ENCODE data around the gene RDH5.
"Not testable (repeated sequence)": the region's sequence is repeated elsewhere in the genome, so short reads cannot be mapped to it uniquely, and the experiment has no call there.

RDH5 gene

DNA sequence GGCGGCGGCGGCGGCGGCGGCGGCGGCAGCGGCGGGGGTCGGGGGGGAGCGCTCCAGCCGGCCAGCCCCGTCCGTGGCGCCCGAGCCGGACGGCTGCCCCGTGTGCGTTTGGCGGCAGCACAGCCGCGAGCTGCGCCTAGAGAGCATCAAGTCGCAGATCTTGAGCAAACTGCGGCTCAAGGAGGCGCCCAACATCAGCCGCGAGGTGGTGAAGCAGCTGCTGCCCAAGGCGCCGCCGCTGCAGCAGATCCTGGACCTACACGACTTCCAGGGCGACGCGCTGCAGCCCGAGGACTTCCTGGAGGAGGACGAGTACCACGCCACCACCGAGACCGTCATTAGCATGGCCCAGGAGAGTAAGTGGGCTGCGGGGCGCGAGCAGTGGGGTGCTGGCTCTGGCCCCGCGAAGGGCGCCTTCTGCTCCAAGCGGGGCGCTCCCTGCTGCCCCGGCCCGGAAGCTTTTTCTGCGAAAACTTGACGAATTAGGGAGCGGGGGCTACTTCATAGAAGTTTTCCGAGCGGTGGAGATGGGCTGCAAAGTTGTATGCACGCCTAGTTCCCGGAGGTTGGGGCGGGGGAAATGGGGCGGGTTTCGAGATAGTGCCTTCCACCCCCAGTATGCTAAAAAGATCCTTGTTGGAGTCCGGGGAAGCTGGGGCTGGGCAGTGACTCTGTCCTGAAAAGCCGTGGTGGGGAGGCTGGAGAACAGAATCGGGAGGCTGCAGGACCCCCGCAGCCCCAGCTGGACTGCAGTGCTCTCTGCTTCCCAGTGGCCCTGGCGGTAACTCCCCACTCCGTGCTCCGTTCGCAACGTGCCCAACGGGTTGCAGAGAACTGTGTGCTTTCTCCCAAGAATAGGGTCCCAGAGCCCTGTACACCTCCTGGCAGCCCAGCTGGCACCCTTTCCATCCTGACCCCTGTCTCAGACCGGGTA, 23.5 kb downstream of the RDH5 start:
- H3K27me3 ChIP-seq (ENCODE audit: insufficient read depth, low read length) = no peaks in the 10 kb centered on the region
- peak overlapping the region; percentile 64 for H3K4me3 ChIP-seq (ENCODE audit: low read length)
- no peak overlapping the region for H2AFZ ChIP-seq (ENCODE audit: low read depth, low read length)
- H3K4me1 ChIP-seq (ENCODE audit: insufficient read depth, low read length) = peaks cover 37% of the 10 kb centered on the region
- H3K9me3 ChIP-seq (ENCODE audit: low read length) = no peaks in the 10 kb centered on the region
- peaks cover 13% of the 10 kb centered on the region for H3K36me3 ChIP-seq (ENCODE audit: insufficient read depth, low read length)

DNA sequence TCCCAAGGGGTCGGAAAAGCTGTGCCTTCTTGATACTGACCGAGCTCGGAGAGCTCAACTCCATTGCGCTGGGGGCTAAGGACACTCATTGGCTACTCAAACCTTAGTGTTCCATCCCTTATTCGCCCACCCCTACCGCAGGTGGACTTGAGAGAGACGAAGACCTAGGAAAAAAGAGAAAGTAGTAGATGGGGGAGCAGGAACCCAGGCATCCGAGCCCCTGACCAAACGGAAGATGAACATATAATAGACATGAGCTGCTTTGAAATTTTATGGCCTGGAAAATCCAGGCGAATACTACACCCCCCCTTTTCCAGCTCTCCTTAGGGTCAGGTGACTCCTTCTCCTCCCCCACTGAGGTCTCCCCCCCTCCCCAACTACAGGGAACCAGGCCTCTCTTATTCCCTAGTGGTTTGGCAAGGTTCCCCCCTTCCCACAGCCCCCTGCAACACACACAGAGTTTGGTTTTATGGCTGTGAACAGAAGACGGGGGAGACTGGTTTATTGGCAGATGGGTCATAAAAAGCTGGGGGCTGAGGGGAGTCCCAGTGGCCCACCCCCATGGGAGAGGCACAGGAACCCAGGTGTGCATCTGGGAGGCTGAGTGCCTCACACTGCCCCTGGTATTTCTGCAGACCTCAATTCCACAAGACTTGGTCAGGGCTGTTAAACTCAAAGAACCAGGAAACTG, 24.3 kb downstream of the RDH5 start:
- H3K4me3 ChIP-seq (ENCODE audit: low read length) = peak overlapping the region; percentile 64
- H3K9me3 ChIP-seq (ENCODE audit: low read length) = no peaks in the 10 kb centered on the region
- H2AFZ ChIP-seq (ENCODE audit: low read depth, low read length) = no peak overlapping the region
- H3K4me1 ChIP-seq (ENCODE audit: insufficient read depth, low read length) = peaks cover 36% of the 10 kb centered on the region
- no peaks in the 10 kb centered on the region for H3K27me3 ChIP-seq (ENCODE audit: insufficient read depth, low read length)
- peaks cover 21% of the 10 kb centered on the region for H3K36me3 ChIP-seq (ENCODE audit: insufficient read depth, low read length)

DNA sequence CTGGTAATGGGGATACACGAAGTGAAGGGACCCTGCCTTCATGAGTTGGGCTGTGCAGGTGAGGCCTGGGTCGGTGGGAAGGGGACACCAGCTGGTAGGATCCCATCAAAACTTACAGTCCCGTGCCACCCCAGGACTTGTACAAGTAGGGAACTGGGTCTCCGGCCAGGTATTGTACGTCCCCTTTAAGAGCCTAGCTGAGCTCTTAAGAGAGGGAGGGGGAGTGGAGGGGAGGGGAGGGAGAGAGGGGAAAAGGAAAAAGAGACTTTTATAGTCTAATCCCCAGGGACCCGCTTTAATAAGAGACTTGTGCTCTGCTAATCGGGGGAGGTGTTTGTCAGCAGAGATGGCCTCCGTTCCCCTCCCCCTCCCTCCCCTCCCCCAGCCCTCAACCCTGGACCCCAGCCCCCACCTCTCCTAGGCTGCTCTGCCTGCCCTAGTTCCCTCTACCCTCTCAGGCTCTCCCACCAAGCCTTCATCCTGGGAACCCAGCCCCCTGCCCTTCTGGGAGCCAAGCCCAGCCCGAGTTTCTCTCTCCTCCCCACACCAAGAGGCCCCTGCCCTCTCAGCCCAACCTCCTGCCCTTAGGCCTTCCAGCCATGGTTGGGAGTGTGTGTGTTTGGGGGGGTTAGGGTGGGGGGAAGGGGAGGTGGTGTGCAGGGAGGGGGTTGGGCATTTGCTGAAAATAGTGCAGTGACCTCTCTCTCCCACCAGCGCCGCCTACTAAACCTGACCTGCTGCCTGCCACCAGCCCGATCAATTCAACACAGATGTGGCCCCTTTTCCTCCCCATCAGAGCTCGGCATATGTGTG, 25.4 kb downstream of the RDH5 start:
- Histone ChIP-seq H3K36me3 (ENCODE audit: insufficient read depth, low read length) (peaks cover 30% of the 10 kb centered on the region), H3K27me3 (ENCODE audit: insufficient read depth, low read length) (no peaks in the 10 kb centered on the region), H3K4me3 (ENCODE audit: low read length) (peak overlapping the region; percentile 64), H2AFZ (ENCODE audit: low read depth, low read length) (no peak overlapping the region), H3K4me1 (ENCODE audit: insufficient read depth, low read length) (peaks cover 37% of the 10 kb centered on the region), H3K9me3 (ENCODE audit: low read length) (no peaks in the 10 kb centered on the region)

DNA sequence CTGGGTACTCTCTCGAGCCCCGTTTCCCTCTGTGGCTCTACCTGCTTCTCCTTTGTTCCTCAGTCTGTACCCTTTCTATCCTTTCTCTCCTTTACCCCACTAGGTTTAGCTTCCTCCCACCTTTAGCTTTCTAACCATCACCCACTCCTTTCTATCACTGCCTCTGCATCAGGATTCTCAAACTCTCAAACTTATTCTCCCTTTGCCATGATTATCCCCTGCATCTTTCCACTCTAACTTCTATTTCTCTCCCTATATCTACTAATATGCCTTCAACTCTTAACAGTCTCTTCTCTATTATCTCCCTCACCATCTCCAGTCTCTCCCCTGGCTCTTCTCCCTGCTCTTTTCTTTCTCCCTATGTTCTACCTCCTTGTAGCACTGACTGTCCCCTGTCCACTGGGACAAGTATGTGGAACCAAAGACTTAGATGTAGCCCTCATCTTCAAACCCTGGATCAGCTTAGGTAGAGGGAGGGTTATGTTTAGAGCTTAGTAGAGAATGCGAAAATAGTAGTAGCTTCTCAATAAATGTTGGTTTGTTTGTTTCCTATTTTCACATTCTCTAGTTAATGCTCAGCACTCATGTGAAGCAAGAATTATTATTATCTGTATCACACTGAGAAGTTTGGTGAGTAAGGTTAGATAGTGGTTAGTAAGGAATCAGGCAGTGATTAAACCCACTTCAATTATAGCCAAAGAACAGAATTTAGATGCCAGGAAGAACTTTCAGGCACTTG, 26.1 kb downstream of the RDH5 start:
- Histone ChIP-seq H3K36me3 (ENCODE audit: insufficient read depth, low read length) (peaks cover 38% of the 10 kb centered on the region), H3K9me3 (ENCODE audit: low read length) (no peaks in the 10 kb centered on the region), H3K4me3 (ENCODE audit: low read length) (peak overlapping the region; percentile 64), H3K27me3 (ENCODE audit: insufficient read depth, low read length) (no peaks in the 10 kb centered on the region), H2AFZ (ENCODE audit: low read depth, low read length) (no peak overlapping the region), H3K4me1 (ENCODE audit: insufficient read depth, low read length) (peaks cover 38% of the 10 kb centered on the region)

DNA sequence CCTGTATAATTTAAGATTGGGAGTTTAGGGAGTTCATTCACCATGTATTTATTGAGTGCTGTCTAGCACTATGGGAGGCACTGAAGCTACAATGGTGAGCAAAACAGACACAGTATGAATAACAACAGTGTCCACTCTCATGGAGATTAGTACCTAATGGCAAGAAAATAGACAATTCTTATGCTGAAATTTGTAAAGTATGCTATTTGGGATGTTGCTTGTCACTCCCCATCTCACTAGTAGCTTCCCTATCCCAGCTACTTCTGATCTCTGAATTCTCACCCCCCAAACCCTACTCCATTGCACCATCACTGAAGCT, 26.7 kb downstream of the RDH5 start:
- no peaks in the 10 kb centered on the region for H3K27me3 ChIP-seq (ENCODE audit: insufficient read depth, low read length)
- H2AFZ ChIP-seq (ENCODE audit: low read depth, low read length) = no peak overlapping the region
- H3K4me3 ChIP-seq (ENCODE audit: low read length) = no peak overlapping the region
- H3K9me3 ChIP-seq (ENCODE audit: low read length) = no peaks in the 10 kb centered on the region
- peaks cover 43% of the 10 kb centered on the region for H3K36me3 ChIP-seq (ENCODE audit: insufficient read depth, low read length)
- peaks cover 36% of the 10 kb centered on the region for H3K4me1 ChIP-seq (ENCODE audit: insufficient read depth, low read length)

DNA sequence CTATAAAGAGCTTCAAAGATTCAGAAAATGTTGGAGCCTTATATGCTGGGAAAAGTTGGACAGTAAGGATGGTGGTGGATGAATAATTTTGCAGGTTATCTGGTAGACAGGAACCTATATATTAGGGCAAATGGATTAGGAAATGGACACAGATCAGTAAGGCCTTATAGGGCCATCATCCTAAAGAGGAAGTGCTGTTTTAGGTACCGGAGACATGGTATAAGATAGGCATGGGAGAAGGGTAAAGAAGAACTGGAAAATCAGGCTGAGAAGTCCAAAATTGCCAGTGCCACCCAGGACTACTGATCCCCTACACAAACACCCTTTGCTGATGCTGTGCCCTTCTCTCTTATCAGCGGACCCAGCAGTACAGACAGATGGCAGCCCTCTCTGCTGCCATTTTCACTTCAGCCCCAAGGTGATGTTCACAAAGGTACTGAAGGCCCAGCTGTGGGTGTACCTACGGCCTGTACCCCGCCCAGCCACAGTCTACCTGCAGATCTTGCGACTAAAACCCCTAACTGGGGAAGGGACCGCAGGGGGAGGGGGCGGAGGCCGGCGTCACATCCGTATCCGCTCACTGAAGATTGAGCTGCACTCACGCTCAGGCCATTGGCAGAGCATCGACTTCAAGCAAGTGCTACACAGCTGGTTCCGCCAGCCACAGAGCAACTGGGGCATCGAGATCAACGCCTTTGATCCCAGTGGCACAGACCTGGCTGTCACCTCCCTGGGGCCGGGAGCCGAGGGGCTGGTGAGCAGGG, 28.2 kb downstream of the RDH5 start:
- Histone ChIP-seq H3K4me1 (ENCODE audit: insufficient read depth, low read length) (peaks cover 29% of the 10 kb centered on the region), H2AFZ (ENCODE audit: low read depth, low read length) (no peak overlapping the region), H3K4me3 (ENCODE audit: low read length) (no peak overlapping the region), H3K27me3 (ENCODE audit: insufficient read depth, low read length) (no peaks in the 10 kb centered on the region), H3K9me3 (ENCODE audit: low read length) (no peaks in the 10 kb centered on the region), H3K36me3 (ENCODE audit: insufficient read depth, low read length) (peaks cover 57% of the 10 kb centered on the region)

DNA sequence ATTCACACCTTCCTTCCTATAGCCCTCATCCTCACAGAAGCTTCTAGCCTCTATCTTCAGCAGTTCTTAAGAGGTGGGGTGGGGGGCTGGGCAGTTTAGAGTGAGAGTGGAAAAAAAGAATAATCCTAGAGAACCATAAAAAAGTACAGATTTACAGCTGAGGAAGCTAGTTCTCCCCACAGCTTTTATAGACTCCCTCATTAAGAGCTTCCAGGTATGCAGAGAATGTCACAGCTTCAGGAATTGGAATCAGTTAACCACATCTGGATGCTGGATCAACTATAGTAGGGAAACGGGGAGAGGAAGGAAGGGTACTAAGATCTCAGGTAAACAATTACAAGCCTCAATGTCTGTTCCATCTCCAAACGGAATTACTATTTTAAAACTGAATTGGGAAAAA, 35.1 kb downstream of the RDH5 start:
- peaks cover 3% of the 10 kb centered on the region for H3K4me1 ChIP-seq (ENCODE audit: insufficient read depth, low read length)
- peaks cover 91% of the 10 kb centered on the region for H3K36me3 ChIP-seq (ENCODE audit: insufficient read depth, low read length)
- no peaks in the 10 kb centered on the region for H3K27me3 ChIP-seq (ENCODE audit: insufficient read depth, low read length)

DNA sequence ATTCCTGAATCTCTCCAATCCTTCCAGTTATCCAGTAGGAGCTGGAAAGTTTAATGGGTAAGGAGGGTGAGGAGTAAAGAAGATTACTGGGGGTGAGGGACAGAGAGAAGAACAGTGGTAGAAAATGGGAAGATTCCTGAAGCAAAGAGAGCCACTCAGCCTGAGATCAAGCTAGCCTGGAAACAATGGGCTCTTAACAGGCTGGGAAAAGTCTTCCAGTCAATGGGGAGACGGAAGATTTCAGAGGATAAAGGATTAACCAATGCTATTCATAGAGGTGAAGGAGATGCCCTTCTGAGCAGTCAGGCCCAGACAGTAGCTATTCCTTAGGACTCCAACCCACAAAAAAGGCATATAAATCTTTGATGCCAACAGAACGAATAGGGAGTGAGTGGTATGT, 37.5 kb downstream of the RDH5 start:
- Histone ChIP-seq H3K4me3 (ENCODE audit: low read length) (no peak overlapping the region), H3K9me3 (ENCODE audit: low read length) (peaks cover 5% of the 10 kb centered on the region), H3K4me1 (ENCODE audit: insufficient read depth, low read length) (no peaks in the 10 kb centered on the region), H3K27me3 (ENCODE audit: insufficient read depth, low read length) (no peaks in the 10 kb centered on the region), H2AFZ (ENCODE audit: low read depth, low read length) (no peak overlapping the region), H3K36me3 (ENCODE audit: insufficient read depth, low read length) (peaks cover 83% of the 10 kb centered on the region)

More for the DNA sequence above, 35.1 kb downstream of the RDH5 start:
- no peak overlapping the region for H2AFZ ChIP-seq (ENCODE audit: low read depth, low read length)
- peaks cover 5% of the 10 kb centered on the region for H3K9me3 ChIP-seq (ENCODE audit: low read length)
- H3K4me3 ChIP-seq (ENCODE audit: low read length) = no peak overlapping the region

DNA sequence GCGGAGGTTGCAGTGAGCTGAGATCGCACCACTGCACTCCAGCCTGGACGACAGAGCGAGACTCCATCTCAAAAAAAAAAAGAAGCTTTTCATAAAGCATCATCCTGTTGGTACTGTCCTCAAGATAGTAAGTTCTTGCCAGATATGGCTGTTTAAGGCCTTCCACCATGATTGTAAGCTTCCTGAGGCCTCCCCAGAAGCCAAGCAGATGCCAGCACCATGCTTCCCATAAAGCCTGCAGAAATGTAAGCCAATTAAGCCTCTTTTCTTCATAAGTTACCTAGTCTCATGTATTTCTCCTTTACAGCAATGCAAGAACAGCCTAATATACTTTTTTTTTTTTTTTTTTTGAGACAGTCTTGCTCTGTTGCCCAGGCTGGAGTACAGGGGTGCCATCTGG, 38.4 kb downstream of the RDH5 start:
- H3K27me3 ChIP-seq (ENCODE audit: insufficient read depth, low read length); H3K4me1 ChIP-seq (ENCODE audit: insufficient read depth, low read length); H2AFZ ChIP-seq (ENCODE audit: low read depth, low read length); H3K9me3 ChIP-seq (ENCODE audit: low read length); H3K4me3 ChIP-seq (ENCODE audit: low read length): not testable (repeated sequence)
- H3K36me3 ChIP-seq (ENCODE audit: insufficient read depth, low read length) = peaks cover 81% of the 10 kb centered on the region

DNA sequence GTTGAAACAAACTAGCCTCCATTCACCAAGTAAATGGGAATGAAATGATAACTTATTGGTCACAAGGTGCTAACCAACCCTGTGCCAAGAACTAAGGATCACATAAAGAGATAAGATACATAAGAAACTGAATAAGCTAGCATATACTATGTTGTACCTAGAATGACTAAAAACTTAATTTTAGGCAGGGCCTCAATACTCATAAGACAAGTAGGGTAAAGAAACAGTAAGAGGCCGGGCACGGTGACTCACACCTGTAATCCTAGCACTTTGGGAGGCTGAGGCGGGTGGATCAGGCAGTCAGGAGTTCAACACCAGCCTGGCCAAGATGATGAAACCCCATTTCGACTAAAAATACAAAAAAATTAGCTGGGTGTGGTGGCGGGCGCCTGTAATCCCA, 40.5 kb downstream of the RDH5 start:
- Histone ChIP-seq H3K4me1 (ENCODE audit: insufficient read depth, low read length) (peaks cover 1% of the 10 kb centered on the region), H2AFZ (ENCODE audit: low read depth, low read length) (no peak overlapping the region), H3K9me3 (ENCODE audit: low read length) (peaks cover 5% of the 10 kb centered on the region), H3K4me3 (ENCODE audit: low read length) (no peak overlapping the region), H3K36me3 (ENCODE audit: insufficient read depth, low read length) (peaks cover 66% of the 10 kb centered on the region), H3K27me3 (ENCODE audit: insufficient read depth, low read length) (no peaks in the 10 kb centered on the region)

DNA sequence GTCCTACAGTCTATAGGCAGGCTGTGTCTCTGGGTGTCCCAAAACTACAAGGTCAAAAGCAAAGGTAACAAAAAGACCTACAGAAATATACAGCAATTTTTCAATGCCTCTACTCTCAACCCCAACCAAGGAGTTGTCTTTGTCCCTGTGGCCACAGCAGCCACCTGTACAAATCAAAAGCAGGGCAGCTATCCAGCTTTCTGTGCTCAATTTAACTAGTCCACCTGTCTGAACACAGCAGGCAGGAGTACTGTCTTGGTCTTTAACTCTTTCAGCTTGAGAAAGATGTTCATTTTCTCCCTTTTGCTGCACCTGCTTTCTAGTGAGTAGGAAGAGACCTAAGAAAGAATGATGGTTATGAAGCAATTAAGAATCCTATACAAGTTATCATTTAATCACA, 42.5 kb downstream of the RDH5 start:
- H3K27me3 ChIP-seq (ENCODE audit: insufficient read depth, low read length) = no peaks in the 10 kb centered on the region
- H3K36me3 ChIP-seq (ENCODE audit: insufficient read depth, low read length) = peaks cover 60% of the 10 kb centered on the region
- peaks cover 12% of the 10 kb centered on the region for H3K4me1 ChIP-seq (ENCODE audit: insufficient read depth, low read length)
- H3K4me3 ChIP-seq (ENCODE audit: low read length) = no peak overlapping the region
- no peak overlapping the region for H2AFZ ChIP-seq (ENCODE audit: low read depth, low read length)
- H3K9me3 ChIP-seq (ENCODE audit: low read length) = peaks cover 5% of the 10 kb centered on the region

DNA sequence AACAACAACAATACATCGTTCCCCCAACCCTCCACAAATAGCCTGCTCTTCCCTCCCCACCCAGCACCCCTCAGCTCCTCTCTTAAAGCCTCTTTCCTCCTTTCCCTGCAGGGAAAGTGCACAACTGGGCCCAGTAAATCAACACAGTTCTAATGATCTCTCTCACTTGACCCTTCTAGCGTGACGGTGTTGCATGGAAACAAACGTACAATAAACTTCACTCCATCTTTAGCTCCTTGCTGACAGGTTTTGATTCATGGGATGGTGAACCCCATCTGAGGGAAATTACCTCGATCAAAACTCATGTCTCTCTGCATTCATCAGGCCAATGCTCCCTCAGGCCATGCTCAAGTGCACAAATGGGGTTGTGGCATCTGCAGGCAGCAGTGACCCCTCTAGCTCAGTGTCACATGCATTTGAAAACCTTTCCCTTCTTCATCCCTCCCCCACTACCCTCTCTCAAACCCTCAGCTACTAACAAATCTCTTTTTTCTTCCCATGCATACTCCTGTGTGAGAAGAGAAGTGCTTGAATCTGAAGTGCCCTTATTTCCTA, 45.6 kb downstream of the RDH5 start:
- no peak overlapping the region for H3K4me3 ChIP-seq (ENCODE audit: low read length)
- peaks cover 50% of the 10 kb centered on the region for H3K36me3 ChIP-seq (ENCODE audit: insufficient read depth, low read length)
- H2AFZ ChIP-seq (ENCODE audit: low read depth, low read length) = no peak overlapping the region
- no peaks in the 10 kb centered on the region for H3K9me3 ChIP-seq (ENCODE audit: low read length)
- peaks cover 12% of the 10 kb centered on the region for H3K4me1 ChIP-seq (ENCODE audit: insufficient read depth, low read length)
- H3K27me3 ChIP-seq (ENCODE audit: insufficient read depth, low read length) = no peaks in the 10 kb centered on the region
